ENCODE data around the gene NPM3.

DNA sequence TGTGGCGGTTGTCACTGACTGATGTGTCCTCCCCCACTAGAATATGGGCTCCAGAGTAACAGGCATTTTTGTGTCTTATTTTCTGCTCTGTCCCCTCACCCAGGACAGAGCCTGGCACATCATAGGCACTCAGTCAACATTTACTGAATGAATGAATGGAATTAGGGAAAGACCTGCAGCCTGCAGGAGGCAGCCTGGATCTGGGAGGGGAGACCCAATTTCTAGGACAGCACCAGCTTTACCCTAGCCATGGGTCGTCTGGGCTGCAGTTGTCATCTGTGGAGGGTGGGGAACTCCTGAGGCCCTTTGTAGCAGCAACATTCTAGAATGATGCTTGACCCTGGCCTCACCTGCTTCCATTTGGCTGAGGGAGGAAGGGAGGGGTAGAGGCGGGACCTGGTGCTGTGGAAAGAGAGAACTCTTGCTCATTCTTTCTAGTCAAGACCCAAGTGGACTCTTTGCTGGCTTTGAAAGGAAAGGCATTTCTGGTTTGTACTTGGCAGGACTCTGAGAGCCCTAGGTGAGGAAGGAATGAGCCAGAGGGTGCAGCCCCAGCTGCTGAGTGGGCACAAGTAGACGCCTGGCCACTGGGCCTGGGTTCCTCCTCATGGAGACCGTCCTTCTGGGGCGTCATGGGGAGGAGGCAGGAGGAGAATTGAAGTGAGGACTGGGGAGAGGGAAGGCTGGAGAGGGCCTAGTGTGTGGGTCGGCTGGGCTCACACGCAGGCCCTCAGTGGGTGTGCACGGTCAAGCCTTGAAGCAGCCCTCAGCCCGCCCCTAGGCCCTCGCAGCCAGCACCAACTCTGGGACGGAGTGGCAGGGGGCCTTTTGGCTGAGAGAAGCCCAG is 16.3 kb downstream of the NPM3 start:
- TF ChIP-seq, protein P1, sequence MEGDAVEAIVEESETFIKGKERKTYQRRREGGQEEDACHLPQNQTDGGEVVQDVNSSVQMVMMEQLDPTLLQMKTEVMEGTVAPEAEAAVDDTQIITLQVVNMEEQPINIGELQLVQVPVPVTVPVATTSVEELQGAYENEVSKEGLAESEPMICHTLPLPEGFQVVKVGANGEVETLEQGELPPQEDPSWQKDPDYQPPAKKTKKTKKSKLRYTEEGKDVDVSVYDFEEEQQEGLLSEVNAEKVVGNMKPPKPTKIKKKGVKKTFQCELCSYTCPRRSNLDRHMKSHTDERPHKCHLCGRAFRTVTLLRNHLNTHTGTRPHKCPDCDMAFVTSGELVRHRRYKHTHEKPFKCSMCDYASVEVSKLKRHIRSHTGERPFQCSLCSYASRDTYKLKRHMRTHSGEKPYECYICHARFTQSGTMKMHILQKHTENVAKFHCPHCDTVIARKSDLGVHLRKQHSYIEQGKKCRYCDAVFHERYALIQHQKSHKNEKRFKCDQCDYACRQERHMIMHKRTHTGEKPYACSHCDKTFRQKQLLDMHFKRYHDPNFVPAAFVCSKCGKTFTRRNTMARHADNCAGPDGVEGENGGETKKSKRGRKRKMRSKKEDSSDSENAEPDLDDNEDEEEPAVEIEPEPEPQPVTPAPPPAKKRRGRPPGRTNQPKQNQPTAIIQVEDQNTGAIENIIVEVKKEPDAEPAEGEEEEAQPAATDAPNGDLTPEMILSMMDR (conservative IDR thresholded peaks at IDR 0.05; ENCODE audit: low read depth, low read length), result no peak
- TF ChIP-seq EZH2 (IDR thresholded peaks at IDR 0.05; ENCODE audit: low read length, unreplicated experiment) (no peak), EZH2phosphoT487 (IDR thresholded peaks at IDR 0.05; ENCODE audit: borderline replicate concordance, low read length) (no peak)
